Measurements from ENCODE around the gene SPATA46.

SPATA46 gene

DNA sequence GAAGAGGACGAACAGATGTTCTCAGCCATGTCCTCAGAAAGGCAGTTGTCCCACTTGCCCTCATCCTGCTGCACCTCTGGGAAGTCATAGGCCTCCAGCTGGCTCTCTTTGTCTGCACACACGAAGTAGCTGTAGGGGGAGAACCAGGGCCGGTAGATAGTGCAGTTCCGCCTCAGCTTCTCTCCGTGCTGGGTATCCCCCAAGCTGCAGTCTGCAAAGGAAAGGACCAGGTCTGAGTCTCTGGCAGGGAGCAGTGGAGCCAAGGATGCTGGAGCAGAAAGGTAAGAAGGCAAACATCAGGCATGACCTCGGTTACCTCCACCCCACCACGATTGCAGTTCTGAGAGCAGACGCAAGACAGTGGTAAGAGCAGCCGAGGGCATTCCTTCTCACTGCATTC is 2.2 kb downstream of the SPATA46 start:
- DNase-seq (ENCODE audit: low spot score): no peak
- no peak for TF ChIP-seq CTCF (IDR thresholded peaks at IDR 0.05; ENCODE audit: borderline replicate concordance, control extremely low read depth, extremely low read depth, insufficient read depth, missing control alignments)
- in situ Hi-C loops (cut with MboI; ENCODE audit: low sequenced_read_pairs, unreplicated experiment): no loop called here

- in situ Hi-C loops (cut with MboI; ENCODE audit: low sequenced_read_pairs, unreplicated experiment): no loop called here
- no peak for DNase-seq (ENCODE audit: low spot score)
- TF ChIP-seq CTCF (IDR thresholded peaks at IDR 0.05; ENCODE audit: borderline replicate concordance, control extremely low read depth, extremely low read depth, insufficient read depth, missing control alignments): no peak
Measured at GRCh38 chr1:162373541-162374260, 3.0 kb downstream of the SPATA46 start.

- in situ Hi-C loops (cut with MboI; ENCODE audit: low sequenced_read_pairs, unreplicated experiment): no loop called here
- DNase-seq (ENCODE audit: low spot score): no peak
- no peak for TF ChIP-seq CTCF (IDR thresholded peaks at IDR 0.05; ENCODE audit: borderline replicate concordance, control extremely low read depth, extremely low read depth, insufficient read depth, missing control alignments)
Measured at GRCh38 chr1:162373072-162373427, 3.6 kb downstream of the SPATA46 start.

DNA sequence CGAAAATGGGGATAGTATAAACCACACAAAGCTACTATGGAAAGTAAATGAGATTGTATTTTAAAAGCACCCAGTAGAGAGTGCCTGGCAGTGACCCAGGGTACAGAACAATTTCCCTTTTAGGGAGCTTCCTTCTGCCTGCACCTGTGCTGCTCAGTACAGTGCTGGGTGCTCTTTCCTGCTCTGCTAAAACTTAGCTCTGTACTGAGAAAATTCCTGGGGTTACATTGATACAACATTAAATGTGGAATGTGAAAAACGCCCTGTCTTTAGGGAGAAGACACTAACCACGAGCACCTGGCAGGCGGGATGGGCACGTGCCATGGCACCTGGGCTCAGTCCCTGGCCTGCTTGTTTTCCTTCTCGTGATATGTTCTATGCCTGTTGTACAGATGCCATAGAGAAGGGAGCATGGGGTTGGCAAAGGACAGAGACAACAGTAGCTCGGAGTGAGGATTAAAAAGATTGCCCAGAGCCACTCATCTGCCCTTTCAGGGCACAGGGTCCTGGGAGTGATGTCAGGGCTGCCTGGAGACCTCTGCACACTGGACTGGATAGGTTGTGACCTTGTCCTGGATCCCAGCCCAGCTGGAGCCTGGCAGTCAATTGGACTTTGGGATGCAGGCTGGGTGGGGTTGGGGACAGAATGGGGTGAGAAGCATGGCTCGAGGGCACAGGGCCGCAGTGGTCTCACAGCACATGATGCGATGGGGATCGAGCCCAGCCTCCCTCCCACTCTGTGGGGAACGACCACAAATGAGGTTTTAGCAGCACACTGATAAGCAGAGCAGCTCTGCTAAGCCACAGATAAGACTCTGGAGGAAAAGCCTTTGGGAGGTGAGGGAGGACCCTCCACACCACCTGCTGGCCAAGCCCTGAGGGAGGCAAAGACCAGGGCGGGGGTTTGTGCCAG is 4.2 kb downstream of the SPATA46 start:
- DNase-seq (ENCODE audit: low spot score): no peak
- no peak for TF ChIP-seq CTCF (IDR thresholded peaks at IDR 0.05; ENCODE audit: borderline replicate concordance, control extremely low read depth, extremely low read depth, insufficient read depth, missing control alignments)

GRCh38 chr1:162371611-162372010 is 5.0 kb downstream of the SPATA46 start:
- DNase-seq (ENCODE audit: low spot score): no peak
- in situ Hi-C loops (cut with MboI; ENCODE audit: low sequenced_read_pairs, unreplicated experiment): no loop called here
- TF ChIP-seq CTCF (IDR thresholded peaks at IDR 0.05; ENCODE audit: borderline replicate concordance, control extremely low read depth, extremely low read depth, insufficient read depth, missing control alignments): no peak

More for the DNA sequence above, 4.2 kb downstream of the SPATA46 start:
- in situ Hi-C loops (cut with MboI; ENCODE audit: low sequenced_read_pairs, unreplicated experiment): no loop called here

- in situ Hi-C loops (cut with MboI; ENCODE audit: low sequenced_read_pairs, unreplicated experiment): no loop called here
- DNase-seq (ENCODE audit: low spot score): no peak
- no peak for TF ChIP-seq CTCF (IDR thresholded peaks at IDR 0.05; ENCODE audit: borderline replicate concordance, control extremely low read depth, extremely low read depth, insufficient read depth, missing control alignments)
Measured at GRCh38 chr1:162370721-162371120, 5.9 kb downstream of the SPATA46 start.
